DMS53 treated with DMSO at 0.1 percent for 48 hours (cell line): ENCODE data around the gene ARSD.

Source experiments
- DNase-seq: peaks from one replicate; lab custom pipeline; 2025; ENCODE audit not compliant: unreplicated experiment; lab: John Stamatoyannopoulos, UW

The ARSD gene

GRCh38 chrX:2855761-2856160 is 73.4 kb downstream of the ARSD start:
- no peak for DNase-seq

- no peak for DNase-seq
Observed at GRCh38 chrX:2854918-2855317, 74.2 kb downstream of the ARSD start.
